Panc1 (cell line): ENCODE data around the gene EDN2.

ENCODE experiments used
- CTCF ChIP-seq: fragments of 450-650 bp; IDR thresholded peaks from 2 replicates; pipeline ENCODE4 v1.5.1; 2017; ENCODE audit warnings: mild to moderate bottlenecking
- POLR2AphosphoS5 ChIP-seq: IDR thresholded peaks from 2 replicates; pipeline ENCODE4 v1.6.1; 2012; ENCODE audit warnings: mild to moderate bottlenecking, low read depth, low read length, moderate library complexity
- SIN3A ChIP-seq: IDR thresholded peaks from 2 replicates; pipeline ENCODE4 v1.6.1; 2012; ENCODE audit warnings: low read depth, mild to moderate bottlenecking, low read length, moderate library complexity, borderline replicate concordance; ENCODE audit not compliant: insufficient read depth

GRCh38 chr1:41479000-41479807 lies 5.3 kb downstream of the EDN2 start:
- TF ChIP-seq CTCF = no peak
- TF ChIP-seq SIN3A = no peak
- TF ChIP-seq POLR2AphosphoS5 = no peak
